A673 (cell line): ENCODE results near the gene KMT5B. TPM values are rescaled to one million over a fixed set of nuclear protein-coding genes. Genes with fewer than 3 reads are reported as not detected.

Source experiments
- BruUV-seq: library from RNA; stranded (reverse); fragments of 400-500 nt; replicated peaks from 2 replicates; lab custom pipeline; 2021; lab: Mats Ljungman, UMichigan
- CTCF ChIA-PET: fragments of 300-600 bp; sonication (Branson Sonifier 250); formaldehyde crosslinking; loops from one replicate; lab custom pipeline; 2022; ENCODE audit warnings: antibody characterized with exemption; lab: Charles Lee
- POLR2A ChIA-PET: fragments of 300-600 bp; sonication (Branson Sonifier 250); formaldehyde crosslinking; loops from one replicate; lab custom pipeline; 2022; ENCODE audit warnings: antibody characterized with exemption; ENCODE audit not compliant: low non-redundant PET; lab: Charles Lee
- DNase-seq: peaks from one replicate; pipeline ENCODE4 v3.0.0-alpha.2; 2015; ENCODE audit warnings: low spot score
- H3K27ac ChIP-seq: fragments of 200-600 bp; sonication (generic); 2 replicates; pipeline ENCODE4 v1.5.1; 2016; ENCODE audit warnings: mixed run types, low read depth, mild to moderate bottlenecking, mixed read lengths, antibody characterized with exemption, low read length; ENCODE audit not compliant: poor library complexity, severe bottlenecking
- H3K27me3 ChIP-seq: fragments of 200-600 bp; sonication (generic); replicated peaks from 2 replicates; pipeline ENCODE4 v1.6.1; 2017; ENCODE audit warnings: mixed run types, low read depth, mild to moderate bottlenecking, mixed read lengths, antibody characterized with exemption, low read length; ENCODE audit not compliant: insufficient read depth, poor library complexity
- H3K36me3 ChIP-seq: fragments of 200-600 bp; sonication (generic); 2 replicates; pipeline ENCODE4 v1.6.1; 2016; ENCODE audit warnings: mixed run types, mild to moderate bottlenecking, mixed read lengths, antibody characterized with exemption, low read length; ENCODE audit not compliant: insufficient read depth, poor library complexity, severe bottlenecking
- H3K4me1 ChIP-seq: fragments of 200-600 bp; sonication (generic); 2 replicates; pipeline ENCODE4 v1.6.1; 2017; ENCODE audit warnings: mixed run types, mild to moderate bottlenecking, mixed read lengths, antibody characterized with exemption, low read length; ENCODE audit not compliant: insufficient read depth, poor library complexity, severe bottlenecking
- H3K4me3 ChIP-seq: fragments of 200-600 bp; sonication (generic); 2 replicates; pipeline ENCODE4 v1.5.1; 2016; ENCODE audit warnings: low read depth, mixed run types, mild to moderate bottlenecking, mixed read lengths, low read length; ENCODE audit not compliant: poor library complexity, severe bottlenecking
- H3K9me3 ChIP-seq: fragments of 200-600 bp; sonication (generic); 2 replicates; pipeline ENCODE4 v1.6.1; 2016; ENCODE audit warnings: mixed run types, low read depth, mild to moderate bottlenecking, mixed read lengths, antibody characterized with exemption, low read length; ENCODE audit not compliant: poor library complexity, severe bottlenecking
- CTCF ChIP-seq: fragments of 300-800, 200-600 bp; sonication (generic); conservative IDR thresholded peaks from 2 replicates; pipeline ENCODE4 v1.5.1; 2017; ENCODE audit warnings: low read depth, mild to moderate bottlenecking, antibody characterized with exemption, low read length, moderate library complexity, mixed read lengths
- EZH2 ChIP-seq: fragments of 200-600 bp; sonication (generic); IDR thresholded peaks from 2 replicates; pipeline ENCODE4 v1.6.1; 2017; ENCODE audit warnings: borderline replicate concordance, low read depth, mild to moderate bottlenecking, mixed read lengths, antibody characterized with exemption, low read length; ENCODE audit not compliant: poor library complexity, severe bottlenecking
- intact Hi-C: fragments of 100-400 bp; cut with micrococcal nuclease; formaldehyde crosslinking; loops from one replicate; pipeline ENCODE4 v1.10.0; 2022; ENCODE audit not compliant: unreplicated experiment
- total RNA-seq: library from RNA; stranded (reverse); gene quantifications from 2 replicates; pipeline ENCODE4 v1.2.3, GENCODE V29; 2021

KMT5B gene
- total RNA-seq, 1 experiment from 2014 or later, result 35.4 TPM

- no peaks in the 10 kb centered on the region for H3K36me3 ChIP-seq
- peak; percentile 98 for DNase-seq
- ChIA-PET CTCF (no interaction called here), POLR2A (interaction anchor here (0.6 kb wide), 1 partner anchor 232 kb away, joined by 3 read pairs; no protein-coding TSS in a partner anchor)
- peak within 1 kb of the TSS; percentile 52 for H3K4me3 ChIP-seq
- peak within 1 kb of the TSS; percentile 87 for H3K27ac ChIP-seq
- no peaks in the 10 kb centered on the region for H3K9me3 ChIP-seq
- TF ChIP-seq CTCF (no peak), EZH2 (no peak)
- BruUV-seq, result no TSS peak
- H3K27me3 ChIP-seq, result no peaks in the 10 kb centered on the region
- peaks cover 17% of the 10 kb centered on the region for H3K4me1 ChIP-seq
- intact Hi-C loops, result no loop called here
Observed at GRCh38 chr11:68121067-68121899, 91.8 kb downstream of the KMT5B start, which contains the start of gene CHKA. Gene CHKA (minus strand): TSS chr11:68121388. CDS start chr11:68121177, 211 bp downstream.

GRCh38 chr11:68120273-68121066 lies 92.6 kb downstream of the KMT5B start:
- H3K4me3 ChIP-seq, result peak overlapping the region; percentile 52
- intact Hi-C loops, result no loop called here
- H3K4me1 ChIP-seq, result peaks cover 17% of the 10 kb centered on the region
- TSS peak; percentile 32 for BruUV-seq
- H3K36me3 ChIP-seq, result no peaks in the 10 kb centered on the region
- ChIA-PET CTCF (no interaction called here), POLR2A (interaction anchor here (0.6 kb wide), 1 partner anchor 231 kb away, joined by 3 read pairs; no protein-coding TSS in a partner anchor)
- no peak for TF ChIP-seq CTCF
- DNase-seq, result peak; percentile 59
- H3K27ac ChIP-seq, result no peak overlapping the region
- H3K27me3 ChIP-seq, result no peaks in the 10 kb centered on the region
- no peaks in the 10 kb centered on the region for H3K9me3 ChIP-seq

GRCh38 chr11:68118706-68119448 lies 94.2 kb downstream of the KMT5B start:
- BruUV-seq, result TSS peak; percentile 24
- Histone ChIP-seq H3K27me3 (no peaks in the 10 kb centered on the region), H3K4me1 (peaks cover 17% of the 10 kb centered on the region), H3K9me3 (no peaks in the 10 kb centered on the region), H3K4me3 (no peak overlapping the region), H3K36me3 (no peaks in the 10 kb centered on the region), H3K27ac (peak overlapping the region; percentile 54)
- TF ChIP-seq EZH2, result no peak
- TF ChIP-seq CTCF, result no peak
- peak; percentile 57 for DNase-seq
- intact Hi-C loops, result no loop called here
- ChIA-PET POLR2A (no interaction called here), CTCF (no interaction called here)
